Measurements from ENCODE around the gene CPVL.

Gene CPVL

GRCh38 chr7:29154076-29154475 is 7.7 kb upstream of the CPVL start:
- DNase-seq: no peak

GRCh38 chr7:29150856-29151255 is 4.5 kb upstream of the CPVL start:
- no peak for DNase-seq

- DNase-seq: peak in 1 of 2 donors; percentile 28
These were observed 2.7 kb upstream of the CPVL start for GRCh38 chr7:29149036-29149435.

GRCh38 chr7:29147821-29148220 is 1.5 kb upstream of the CPVL start:
- DNase-seq: peak; percentile 31 to 60

GRCh38 chr7:29146888-29147609 is 712 bp upstream of the CPVL start:
- DNase-seq: peak; percentile 44 to 54

- DNase-seq: no peak
These were observed 732 bp downstream of the CPVL start for GRCh38 chr7:29145553-29146056.

- DNase-seq: no peak
These were observed 2.6 kb downstream of the CPVL start for GRCh38 chr7:29143751-29144150.

GRCh38 chr7:29142021-29142727 is 4.2 kb downstream of the CPVL start:
- peak; percentile 22 to 32 for DNase-seq

GRCh38 chr7:29140873-29141468 is 5.4 kb downstream of the CPVL start:
- peak; percentile 42 to 45 for DNase-seq

- peak; percentile 59 to 62 for DNase-seq
These were observed 6.5 kb downstream of the CPVL start for GRCh38 chr7:29139796-29140195.

- DNase-seq: no peak
These were observed 7.1 kb downstream of the CPVL start for GRCh38 chr7:29139191-29139590.

GRCh38 chr7:29138588-29138987 is 7.7 kb downstream of the CPVL start:
- no peak for DNase-seq

- peak; percentile 62 to 69 for DNase-seq
These were observed 10.5 kb downstream of the CPVL start for GRCh38 chr7:29135846-29136245.

GRCh38 chr7:29132980-29133379 is 13.4 kb downstream of the CPVL start:
- no peak for DNase-seq

GRCh38 chr7:29131678-29132077 is 14.7 kb downstream of the CPVL start:
- no peak for DNase-seq

GRCh38 chr7:29130096-29130495 is 16.2 kb downstream of the CPVL start:
- DNase-seq: peak; percentile 80 to 93

GRCh38 chr7:29127527-29127926 is 18.8 kb downstream of the CPVL start:
- DNase-seq: no peak

- DNase-seq: no peak
These were observed 19.5 kb downstream of the CPVL start for GRCh38 chr7:29126804-29127203.

- no peak for DNase-seq
These were observed 22.6 kb downstream of the CPVL start for GRCh38 chr7:29123626-29124190.

- no peak for DNase-seq
These were observed 23.6 kb downstream of the CPVL start for GRCh38 chr7:29122759-29123158.

GRCh38 chr7:29122081-29122480 is 24.3 kb downstream of the CPVL start:
- no peak for DNase-seq

- no peak for DNase-seq
These were observed 25.4 kb downstream of the CPVL start for GRCh38 chr7:29120955-29121354.

GRCh38 chr7:29119538-29119937 is 26.8 kb downstream of the CPVL start:
- DNase-seq: no peak
